Gastrocnemius medialis (tissue), 4 donors: ENCODE results near the gene SND1.

Source experiments
- POLR2A ChIP-seq, 2 donors: fragments of 450-650 bp; IDR thresholded peaks; one replicate each; pipeline ENCODE4 v1.6.1; 2017; ENCODE audit warnings: antibody characterized with exemption in 2 of 2, mild to moderate bottlenecking in 2 of 2, moderate library complexity in 2 of 2
- TF ChIP-seq, protein P1 (sequence below), 5 experiments: fragments of 450-650 bp in 3 of 5; fragments of 200-600 bp in 2 of 5; sonication (generic) in 2 of 5; IDR thresholded peaks in 4 of 5; conservative IDR thresholded peaks in 1 of 5; 1 replicate in 4 of 5; 2 replicates in 1 of 5; pipeline ENCODE4 v1.5.1; 2016 to 2019; ENCODE audit warnings: antibody characterized with exemption in 5 of 5, mild to moderate bottlenecking in 3 of 5, moderate library complexity in 3 of 5

DNA sequence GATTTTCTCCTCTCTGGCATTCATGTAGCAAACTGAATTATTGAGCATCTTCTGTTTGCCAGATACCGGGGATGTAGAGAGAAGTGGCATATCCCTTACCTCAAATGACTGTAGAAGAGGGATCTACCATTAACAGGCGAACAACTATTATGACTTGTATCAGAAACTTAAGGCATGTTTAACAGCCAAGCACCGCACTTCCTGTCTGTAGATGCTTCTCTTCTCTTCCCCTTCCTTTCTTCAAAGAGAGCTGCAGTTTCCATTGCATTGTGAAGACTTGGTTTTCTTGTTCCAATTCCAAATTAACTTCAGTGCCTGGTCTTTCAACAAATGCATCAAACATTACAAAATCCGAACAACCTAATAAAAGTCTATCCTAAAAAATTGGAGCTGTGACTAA, 330.0 kb downstream of the SND1 start:
- TF ChIP-seq, protein P1, sequence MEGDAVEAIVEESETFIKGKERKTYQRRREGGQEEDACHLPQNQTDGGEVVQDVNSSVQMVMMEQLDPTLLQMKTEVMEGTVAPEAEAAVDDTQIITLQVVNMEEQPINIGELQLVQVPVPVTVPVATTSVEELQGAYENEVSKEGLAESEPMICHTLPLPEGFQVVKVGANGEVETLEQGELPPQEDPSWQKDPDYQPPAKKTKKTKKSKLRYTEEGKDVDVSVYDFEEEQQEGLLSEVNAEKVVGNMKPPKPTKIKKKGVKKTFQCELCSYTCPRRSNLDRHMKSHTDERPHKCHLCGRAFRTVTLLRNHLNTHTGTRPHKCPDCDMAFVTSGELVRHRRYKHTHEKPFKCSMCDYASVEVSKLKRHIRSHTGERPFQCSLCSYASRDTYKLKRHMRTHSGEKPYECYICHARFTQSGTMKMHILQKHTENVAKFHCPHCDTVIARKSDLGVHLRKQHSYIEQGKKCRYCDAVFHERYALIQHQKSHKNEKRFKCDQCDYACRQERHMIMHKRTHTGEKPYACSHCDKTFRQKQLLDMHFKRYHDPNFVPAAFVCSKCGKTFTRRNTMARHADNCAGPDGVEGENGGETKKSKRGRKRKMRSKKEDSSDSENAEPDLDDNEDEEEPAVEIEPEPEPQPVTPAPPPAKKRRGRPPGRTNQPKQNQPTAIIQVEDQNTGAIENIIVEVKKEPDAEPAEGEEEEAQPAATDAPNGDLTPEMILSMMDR (IDR thresholded peaks at IDR 0.05 in 4 of 5, conservative IDR thresholded peaks at IDR 0.05 in 1 of 5), result no peak
- TF ChIP-seq POLR2A (IDR thresholded peaks at IDR 0.05), result no peak
